ENCODE data around the gene MTMR11. TPM values are rescaled to one million over a fixed set of nuclear protein-coding genes. Genes with fewer than 3 reads are reported as not detected.

Gene MTMR11
- total and polyA plus RNA-seq, 2 donors (not counting 1 experiment from before 2014, with no cell fraction given) = 0.91 TPM; not detected in 1

GRCh38 chr1:149916898-149917252 is 19.8 kb downstream of the MTMR11 start:
- H3K9me3 ChIP-seq (ENCODE audit: control extremely low read depth in 1 of 3, control insufficient read depth in 2 of 3, insufficient read depth in 1 of 3, low read length in 2 of 3) = no peaks in the 10 kb centered on the region
- no peaks in the 10 kb centered on the region for H3K36me3 ChIP-seq (replicated peaks in 1 of 2; ENCODE audit: control extremely low read depth in 1 of 2, control insufficient read depth in 1 of 2, extremely low read depth in 1 of 2, insufficient read depth in 2 of 2, low read length in 1 of 2)
- peak overlapping the region; percentile 73 for H3K4me2 ChIP-seq (replicated peaks; ENCODE audit: low read depth, low read length, poor library complexity, severe bottlenecking)
- H4K20me1 ChIP-seq (ENCODE audit: control insufficient read depth, insufficient read depth, low read length, poor library complexity, severe bottlenecking) = no peaks in the 10 kb centered on the region
- ATAC-seq (ENCODE audit: low read depth) (no peak), DNase-seq (peak; percentile 22)
- CTCF ChIA-PET = no interaction called here
- no peaks in the 10 kb centered on the region for H3K9me3 Mint-ChIP-seq (ENCODE audit: insufficient read depth)
- intact Hi-C loops (cut with micrococcal nuclease) = no loop called here
- H3K4me3 Mint-ChIP-seq = peak overlapping the region; percentile 75
- H3K79me2 ChIP-seq (ENCODE audit: control insufficient read depth, insufficient read depth, low read length) = no peaks in the 10 kb centered on the region
- peaks cover 23 to 25% of the 10 kb centered on the region in 2 donors for H3K4me1 ChIP-seq (ENCODE audit: control insufficient read depth in 2 of 2, insufficient read depth in 2 of 2, low read length in 2 of 2)
- peak overlapping the region; percentile 53 for H3K9ac ChIP-seq (ENCODE audit: low read length)
- peak overlapping the region in 1 of 5 experiments; percentile 39 for H3K4me3 ChIP-seq (ENCODE audit: control extremely low read depth in 1 of 5, extremely low read depth in 1 of 5, insufficient read depth in 1 of 5, low read depth in 2 of 5, low read length in 4 of 5)
- no peak overlapping the region for H3K27ac ChIP-seq (ENCODE audit: low read length in 2 of 2)
- H3K27me3 ChIP-seq (replicated peaks in 1 of 4; ENCODE audit: control extremely low read depth in 1 of 4, control insufficient read depth in 3 of 4, insufficient read depth in 4 of 4, low read length in 3 of 4) = peaks cover 0 to 29% (median 16%) of the 10 kb centered on the region in 4 experiments
- POLR2A ChIA-PET = no interaction called here
- H3K27ac Mint-ChIP-seq = no peak overlapping the region
- 2% methylated on average over 6 of the region's 10 CpGs for WGBS (ENCODE audit: insufficient coverage)
- peaks cover 25% of the 10 kb centered on the region for H3K27me3 Mint-ChIP-seq
- H2AFZ ChIP-seq (ENCODE audit: insufficient read depth, low read depth, low read length, poor library complexity, severe bottlenecking) = peak overlapping the region; percentile 64
- H3K4me1 Mint-ChIP-seq = peaks cover 28% of the 10 kb centered on the region
- TF ChIP-seq EZH2 (IDR thresholded peaks at IDR 0.05; ENCODE audit: borderline replicate concordance, insufficient read depth, low read depth, low read length, poor library complexity, severe bottlenecking) = no peak
- TF ChIP-seq CTCF (IDR thresholded peaks at IDR 0.05) = no peak

- H3K27me3 ChIP-seq (replicated peaks in 1 of 4; ENCODE audit: control extremely low read depth in 1 of 4, control insufficient read depth in 3 of 4, insufficient read depth in 4 of 4, low read length in 3 of 4) = peaks cover 0 to 29% (median 16%) of the 10 kb centered on the region in 4 experiments
- no peak overlapping the region for H3K27ac Mint-ChIP-seq
- intact Hi-C loops (cut with micrococcal nuclease) = no loop called here
- peaks cover 28% of the 10 kb centered on the region for H3K4me1 Mint-ChIP-seq
- H3K27ac ChIP-seq (ENCODE audit: low read length in 2 of 2) = no peak overlapping the region
- peak overlapping the region; percentile 53 for H3K9ac ChIP-seq (ENCODE audit: low read length)
- H3K27me3 Mint-ChIP-seq = peaks cover 30% of the 10 kb centered on the region
- H2AFZ ChIP-seq (ENCODE audit: insufficient read depth, low read depth, low read length, poor library complexity, severe bottlenecking) = peak overlapping the region; percentile 64
- DNase-seq (peak; percentile 22), ATAC-seq (ENCODE audit: low read depth) (no peak)
- no peaks in the 10 kb centered on the region for H3K79me2 ChIP-seq (ENCODE audit: control insufficient read depth, insufficient read depth, low read length)
- H3K4me2 ChIP-seq (replicated peaks; ENCODE audit: low read depth, low read length, poor library complexity, severe bottlenecking) = peak overlapping the region; percentile 73
- H3K9me3 ChIP-seq (ENCODE audit: control extremely low read depth in 1 of 3, control insufficient read depth in 2 of 3, insufficient read depth in 1 of 3, low read length in 2 of 3) = no peaks in the 10 kb centered on the region
- POLR2A ChIA-PET = interaction anchor here (0.5 to 1.0 kb wide), 2 partner anchors 23 to 28 kb away, joined by 3 to 4 read pairs; a partner anchor contains a TSS
- CTCF ChIA-PET = no interaction called here
- no peaks in the 10 kb centered on the region for H3K9me3 Mint-ChIP-seq (ENCODE audit: insufficient read depth)
- WGBS (ENCODE audit: insufficient coverage) = no CpG with 5 or more reads among the region's 9 CpGs
- no peak for TF ChIP-seq EZH2 (IDR thresholded peaks at IDR 0.05; ENCODE audit: borderline replicate concordance, insufficient read depth, low read depth, low read length, poor library complexity, severe bottlenecking)
- no peak for TF ChIP-seq CTCF (IDR thresholded peaks at IDR 0.05)
- H3K4me3 Mint-ChIP-seq = peak overlapping the region; percentile 75
- no peaks in the 10 kb centered on the region for H3K36me3 ChIP-seq (replicated peaks in 1 of 2; ENCODE audit: control extremely low read depth in 1 of 2, control insufficient read depth in 1 of 2, extremely low read depth in 1 of 2, insufficient read depth in 2 of 2, low read length in 1 of 2)
- H4K20me1 ChIP-seq (ENCODE audit: control insufficient read depth, insufficient read depth, low read length, poor library complexity, severe bottlenecking) = no peaks in the 10 kb centered on the region
- H3K4me1 ChIP-seq (ENCODE audit: control insufficient read depth in 2 of 2, insufficient read depth in 2 of 2, low read length in 2 of 2) = peaks cover 23 to 25% of the 10 kb centered on the region in 2 donors
- peak overlapping the region in 1 of 5 experiments; percentile 39 for H3K4me3 ChIP-seq (ENCODE audit: control extremely low read depth in 1 of 5, extremely low read depth in 1 of 5, insufficient read depth in 1 of 5, low read depth in 2 of 5, low read length in 4 of 5)
Measured at GRCh38 chr1:149916193-149916897, 20.3 kb downstream of the MTMR11 start.
